SK-N-SH (cell line): ENCODE data around the gene TM9SF4. TPM values are rescaled to one million over a fixed set of nuclear protein-coding genes. Genes with fewer than 3 reads are reported as not detected.
A peak's percentile ranks its signal among the peaks of the same experiment; 100 is the strongest.

Experiments used
- CTCF ChIA-PET: fragments of 300-600, 350-600 bp; formaldehyde crosslinking; extraction: SDS; loops from one replicate; lab custom pipeline; 2021; lab: Yijun Ruan, JAX
- POLR2A ChIA-PET: fragments of 350-600 bp; sonication (Branson Sonifier 250); formaldehyde crosslinking; extraction: SDS; loops from one replicate; lab custom pipeline; 2020; ENCODE audit warnings: antibody characterized with exemption, inconsistent platforms; lab: Yijun Ruan, JAX
- DNase-seq: peaks from one replicate; pipeline ENCODE4 v3.0.0; 2012
- H2AFZ ChIP-seq: fragments of 200-600 bp; sonication (generic); 2 replicates; pipeline ENCODE4 v1.8.1; 2016; ENCODE audit warnings: antibody characterized with exemption, mild to moderate bottlenecking, low read depth
- H3F3A ChIP-seq: fragments of 200-600 bp; sonication (generic); replicated peaks from 2 replicates; pipeline ENCODE3; 2016; ENCODE audit warnings: antibody characterized with exemption, mild to moderate bottlenecking; ENCODE audit not compliant: insufficient read depth
- H3K27ac ChIP-seq, 2 experiments: fragments of 200-500 bp in 1 of 2; fragments of 200-600 bp in 1 of 2; sonication (Bioruptor generic) in 1 of 2; sonication (generic), shearing (Covaris generic) in 1 of 2; 2 replicates each; pipeline versions ENCODE4 v1.5.1 to v1.6.1; 2014 to 2016; ENCODE audit warnings: low read depth in 2 of 2, inconsistent platforms in 1 of 2, low read length in 1 of 2, mild to moderate bottlenecking in 1 of 2, mixed read lengths in 1 of 2
- H3K27me3 ChIP-seq: fragments of 200-600 bp; sonication (generic), shearing (Covaris generic); 2 replicates; pipeline ENCODE4 v1.6.1; 2016; ENCODE audit warnings: mixed run types; ENCODE audit not compliant: insufficient read depth
- H3K36me3 ChIP-seq, 2 experiments: fragments of 200-500 bp in 1 of 2; fragments of 200-600 bp in 1 of 2; sonication (Bioruptor generic) in 1 of 2; sonication (generic) in 1 of 2; replicated peaks in 1 of 2; 2 replicates each; pipeline versions ENCODE3 to v1.5.1; 2014 to 2016; ENCODE audit warnings: low read length in 1 of 2, mild to moderate bottlenecking in 1 of 2; ENCODE audit not compliant: insufficient read depth in 2 of 2, control insufficient read depth in 1 of 2
- H3K4me1 ChIP-seq, 2 experiments: fragments of 200-500 bp in 1 of 2; fragments of 200-600 bp in 1 of 2; sonication (Bioruptor generic) in 1 of 2; sonication (generic), shearing (Covaris generic) in 1 of 2; 2 replicates each; pipeline versions ENCODE4 v1.5.1 to v1.6.1; 2014 to 2016; ENCODE audit warnings: low read depth in 1 of 2, low read length in 1 of 2, mixed run types in 1 of 2; ENCODE audit not compliant: insufficient read depth in 2 of 2, control insufficient read depth in 1 of 2
- H3K4me2 ChIP-seq: fragments of 200-600 bp; sonication (generic), shearing (Covaris generic); 2 replicates; pipeline ENCODE4 v1.6.1; 2017; ENCODE audit warnings: mixed run types
- H3K4me3 ChIP-seq, 2 experiments: fragments of 200-500 bp in 1 of 2; fragments of 200-600 bp in 1 of 2; sonication (Bioruptor generic) in 1 of 2; sonication (generic), shearing (Covaris generic) in 1 of 2; 2 replicates each; pipeline versions ENCODE4 v1.5.1 to v1.8.1; 2014 to 2016; ENCODE audit warnings: low read depth in 2 of 2, inconsistent platforms in 1 of 2, low read length in 1 of 2, mild to moderate bottlenecking in 1 of 2, mixed read lengths in 1 of 2, moderate library complexity in 1 of 2
- H3K79me2 ChIP-seq: fragments of 200-600 bp; sonication (generic); 2 replicates; pipeline ENCODE4 v1.8.1; 2017; ENCODE audit warnings: mild to moderate bottlenecking; ENCODE audit not compliant: insufficient read depth
- H3K9ac ChIP-seq: fragments of 200-600 bp; sonication (generic); 2 replicates; pipeline ENCODE4 v1.6.1; 2017; ENCODE audit warnings: mixed run types
- H3K9me2 ChIP-seq: fragments of 200-600 bp; sonication (generic); 2 replicates; pipeline ENCODE4 v1.6.1; 2017; ENCODE audit warnings: mixed run types
- H3K9me3 ChIP-seq: fragments of 200-600 bp; sonication (generic); 2 replicates; pipeline ENCODE4 v1.6.1; 2017; ENCODE audit warnings: mixed run types, mild to moderate bottlenecking, moderate library complexity
- H4K20me1 ChIP-seq: fragments of 200-600 bp; sonication (generic); 2 replicates; pipeline ENCODE4 v1.6.1; 2017; ENCODE audit warnings: mild to moderate bottlenecking, mixed run types; ENCODE audit not compliant: insufficient read depth
- CHD2 ChIP-seq: fragments of 150-350 bp; IDR thresholded peaks from 2 replicates; pipeline ENCODE4 v1.6.1; 2018; ENCODE audit warnings: low read length; ENCODE audit not compliant: partially characterized antibody
- ELF1 ChIP-seq: IDR thresholded peaks from 2 replicates; pipeline ENCODE4 v1.4.0; 2012
- EP300 ChIP-seq, 2 experiments: IDR thresholded peaks; 2 replicates each; pipeline versions ENCODE4 v1.4.0 to v1.6.1; 2012; ENCODE audit warnings: borderline replicate concordance in 1 of 2, low read depth in 1 of 2, low read length in 1 of 2
- FOXJ3 ChIP-seq: sonication (generic); formaldehyde crosslinking; IDR thresholded peaks from 2 replicates; pipeline ENCODE4 v1.5.1; 2020; ENCODE audit warnings: mild to moderate bottlenecking, missing genetic modification reagents
- FOXM1 ChIP-seq: IDR thresholded peaks from 2 replicates; pipeline ENCODE4 v1.4.0; 2012; ENCODE audit warnings: low read depth, mild to moderate bottlenecking
- MXI1 ChIP-seq: IDR thresholded peaks from 2 replicates; pipeline ENCODE4 v1.6.1; 2012; ENCODE audit warnings: mild to moderate bottlenecking, low read depth, low read length, improper control_type of control experiment
- NFIC ChIP-seq: IDR thresholded peaks from 2 replicates; pipeline ENCODE4 v1.4.0; 2012; ENCODE audit warnings: borderline replicate concordance
- RAD21 ChIP-seq: IDR thresholded peaks from 2 replicates; pipeline ENCODE4 v1.6.1; 2012; ENCODE audit warnings: mild to moderate bottlenecking, low read length
- RCOR1 ChIP-seq: fragments of 150-350 bp; IDR thresholded peaks from 2 replicates; pipeline ENCODE4 v1.6.1; 2017; ENCODE audit warnings: antibody characterized with exemption, low read length
- RFX5 ChIP-seq: IDR thresholded peaks from 2 replicates; pipeline ENCODE4 v1.6.1; 2012; ENCODE audit warnings: mild to moderate bottlenecking, improper control_type of control experiment, low read length
- RXRA ChIP-seq: IDR thresholded peaks from 2 replicates; pipeline ENCODE4 v1.4.0; 2012; ENCODE audit warnings: low read depth, mild to moderate bottlenecking, borderline replicate concordance
- SIN3A ChIP-seq: IDR thresholded peaks from 2 replicates; pipeline ENCODE4 v1.6.1; 2012; ENCODE audit warnings: low read depth, mild to moderate bottlenecking, low read length, moderate library complexity, borderline replicate concordance
- TAF1 ChIP-seq: IDR thresholded peaks from 2 replicates; pipeline ENCODE4 v1.6.1; 2012; ENCODE audit warnings: low read depth, mild to moderate bottlenecking, low read length, moderate library complexity, borderline replicate concordance
- TCF12 ChIP-seq: IDR thresholded peaks from 2 replicates; pipeline ENCODE4 v1.4.0; 2012
- YY1 ChIP-seq: IDR thresholded peaks from 2 replicates; pipeline ENCODE4 v1.4.0; 2012; ENCODE audit warnings: low read depth, mild to moderate bottlenecking
- WGBS: methylation state at CpG from one replicate; pipeline ENCODE4 v1.1.6; 2017; ENCODE audit warnings: low lambda C conversion rate; 5-methylcytosine and 5-hydroxymethylcytosine counted together
- polyA plus RNA-seq, 3 experiments: library from polyadenylated mRNA; depleted of rRNA; stranded (reverse); fragments of >200 nt; gene quantifications; 2 replicates each; pipeline ENCODE4 v1.2.3, GENCODE V29; 2012
- TF ChIP-seq, protein P1 (sequence below): IDR thresholded peaks from 2 replicates; pipeline ENCODE4 v1.4.0; 2012; ENCODE audit warnings: low read depth, borderline replicate concordance
- TF ChIP-seq, protein P2 (sequence below): fragments of 200-600 bp; sonication (generic); IDR thresholded peaks from 2 replicates; pipeline ENCODE4 v1.6.1; 2017; ENCODE audit warnings: antibody characterized with exemption, mild to moderate bottlenecking, moderate library complexity
- TF ChIP-seq, protein P3 (sequence below): IDR thresholded peaks from 2 replicates; pipeline ENCODE4 v1.4.0; 2012; ENCODE audit warnings: low read depth
- TF ChIP-seq, protein P4 (sequence below): fragments of 150-350 bp; IDR thresholded peaks from 2 replicates; pipeline ENCODE4 v1.6.1; 2016; ENCODE audit warnings: mild to moderate bottlenecking, low read depth, low read length
- TF ChIP-seq, protein P5 (sequence below): IDR thresholded peaks from 2 replicates; pipeline ENCODE4 v1.4.0; 2012; ENCODE audit warnings: low read depth, borderline replicate concordance
- TF ChIP-seq, protein P6 (sequence below): fragments of 150-350 bp; IDR thresholded peaks from 2 replicates; pipeline ENCODE4 v1.6.1; 2017; ENCODE audit warnings: antibody characterized with exemption, low read length, low read depth, borderline replicate concordance

Gene TM9SF4
- polyA plus RNA-seq, 1 of the 3 experiments (the other 2 are of a cell fraction), result 61.0 TPM

DNA sequence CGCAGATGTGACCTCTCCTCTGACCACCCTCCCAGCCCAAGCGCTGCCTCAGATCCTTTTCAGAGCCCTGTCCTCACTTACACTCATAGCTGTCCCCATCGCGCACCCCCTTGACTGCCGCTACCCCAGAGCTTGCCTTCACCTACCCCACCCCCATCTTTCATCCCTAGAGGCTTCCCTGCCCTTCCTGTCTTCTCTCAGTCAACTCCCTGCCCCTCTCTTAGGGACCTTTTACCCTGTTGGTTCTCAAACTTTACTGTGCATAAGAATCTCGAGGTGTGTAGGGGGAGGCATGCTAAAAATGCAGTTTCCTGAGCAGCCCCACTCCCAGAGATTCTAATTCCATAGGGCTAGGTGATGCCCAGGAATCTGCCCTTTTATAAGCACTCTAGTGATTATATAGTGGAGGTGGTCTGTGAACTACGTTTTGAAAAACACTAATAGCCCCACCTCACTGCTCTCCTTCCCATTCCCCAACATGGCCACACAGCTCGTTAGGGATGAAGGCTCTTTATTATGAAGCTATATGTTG is 725 bp downstream of the TM9SF4 start:
- H3K9me2 ChIP-seq, result no peaks in the 10 kb centered on the region
- peak overlapping the region; percentile 97 to 98; a peak in 3 of 4 replicates for H3K27ac ChIP-seq
- peaks cover 0 to under 1% of the 10 kb centered on the region in 2 experiments for H3K36me3 ChIP-seq
- no peaks in the 10 kb centered on the region for H3K27me3 ChIP-seq
- ChIA-PET POLR2A (interaction anchor here (0.6 to 1.4 kb wide), 4 partner anchors 19 to 340 kb away, joined by 3 read pairs; no protein-coding TSS in a partner anchor), CTCF (interaction anchor here (1.1 to 5.0 kb wide), 2 partner anchors 18 to 264 kb away, joined by 4 to 20 read pairs; no protein-coding TSS in a partner anchor)
- no peaks in the 10 kb centered on the region for H3F3A ChIP-seq
- H3K4me2 ChIP-seq, result peak overlapping the region; percentile 91
- no peak for DNase-seq
- 2% methylated on average over 8 of the region's 8 CpGs for WGBS
- no peak for TF ChIP-seq NFIC
- TF ChIP-seq, protein P1, sequence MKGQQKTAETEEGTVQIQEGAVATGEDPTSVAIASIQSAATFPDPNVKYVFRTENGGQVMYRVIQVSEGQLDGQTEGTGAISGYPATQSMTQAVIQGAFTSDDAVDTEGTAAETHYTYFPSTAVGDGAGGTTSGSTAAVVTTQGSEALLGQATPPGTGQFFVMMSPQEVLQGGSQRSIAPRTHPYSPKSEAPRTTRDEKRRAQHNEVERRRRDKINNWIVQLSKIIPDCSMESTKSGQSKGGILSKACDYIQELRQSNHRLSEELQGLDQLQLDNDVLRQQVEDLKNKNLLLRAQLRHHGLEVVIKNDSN, result no peak
- TF ChIP-seq, protein P2, sequence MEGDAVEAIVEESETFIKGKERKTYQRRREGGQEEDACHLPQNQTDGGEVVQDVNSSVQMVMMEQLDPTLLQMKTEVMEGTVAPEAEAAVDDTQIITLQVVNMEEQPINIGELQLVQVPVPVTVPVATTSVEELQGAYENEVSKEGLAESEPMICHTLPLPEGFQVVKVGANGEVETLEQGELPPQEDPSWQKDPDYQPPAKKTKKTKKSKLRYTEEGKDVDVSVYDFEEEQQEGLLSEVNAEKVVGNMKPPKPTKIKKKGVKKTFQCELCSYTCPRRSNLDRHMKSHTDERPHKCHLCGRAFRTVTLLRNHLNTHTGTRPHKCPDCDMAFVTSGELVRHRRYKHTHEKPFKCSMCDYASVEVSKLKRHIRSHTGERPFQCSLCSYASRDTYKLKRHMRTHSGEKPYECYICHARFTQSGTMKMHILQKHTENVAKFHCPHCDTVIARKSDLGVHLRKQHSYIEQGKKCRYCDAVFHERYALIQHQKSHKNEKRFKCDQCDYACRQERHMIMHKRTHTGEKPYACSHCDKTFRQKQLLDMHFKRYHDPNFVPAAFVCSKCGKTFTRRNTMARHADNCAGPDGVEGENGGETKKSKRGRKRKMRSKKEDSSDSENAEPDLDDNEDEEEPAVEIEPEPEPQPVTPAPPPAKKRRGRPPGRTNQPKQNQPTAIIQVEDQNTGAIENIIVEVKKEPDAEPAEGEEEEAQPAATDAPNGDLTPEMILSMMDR, result no peak
- no peak for TF ChIP-seq RFX5
- TF ChIP-seq YY1, result no peak
- no peak for TF ChIP-seq FOXM1
- TF ChIP-seq FOXJ3 (CRISPR knock-in tag), result no peak
- no peak for TF ChIP-seq RXRA
- no peak for TF ChIP-seq SIN3A
- TF ChIP-seq ELF1, result no peak
- TF ChIP-seq MXI1, result no peak
- H3K4me3 ChIP-seq, result peak overlapping the region; percentile 82 to 84
- peaks cover 37% of the 10 kb centered on the region for H4K20me1 ChIP-seq
- H3K79me2 ChIP-seq, result peaks cover 57% of the 10 kb centered on the region
- no peaks in the 10 kb centered on the region for H3K9me3 ChIP-seq
- H3K4me1 ChIP-seq, result peaks cover 5 to 20% of the 10 kb centered on the region in 2 experiments; a peak in 3 of 4 replicates
- H2AFZ ChIP-seq, result peak overlapping the region; percentile 89; the same call in 1 of the 2 replicates
- peak overlapping the region; percentile 99 for H3K9ac ChIP-seq

DNA sequence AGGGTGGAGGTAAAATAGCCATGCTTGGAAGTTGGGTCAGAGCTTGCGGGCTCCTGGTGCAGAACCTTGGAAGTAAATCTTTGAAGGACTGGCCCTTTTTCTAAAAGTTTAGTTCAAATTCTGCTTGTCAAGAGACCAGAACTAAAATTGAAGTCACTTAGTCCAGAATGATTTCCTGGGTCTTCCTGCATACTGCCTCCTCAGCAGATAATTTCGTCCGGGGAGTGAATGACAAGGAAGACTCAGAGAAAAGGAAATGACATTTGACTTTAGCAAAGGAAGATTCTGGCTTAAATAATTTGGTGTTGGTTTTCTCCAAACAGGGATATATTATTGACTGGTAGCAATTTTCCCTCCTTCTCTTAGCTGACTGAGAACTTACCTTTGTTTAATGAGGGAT is 1.2 kb downstream of the TM9SF4 start:
- peak overlapping the region; percentile 82 to 84 for H3K4me3 ChIP-seq
- H3K9me2 ChIP-seq, result no peaks in the 10 kb centered on the region
- 91% methylated on average over 3 of the region's 3 CpGs for WGBS
- H3K9me3 ChIP-seq, result no peaks in the 10 kb centered on the region
- peak overlapping the region; percentile 91 for H3K4me2 ChIP-seq
- CTCF ChIA-PET, result interaction anchor here (1.1 to 1.5 kb wide), 2 partner anchors 18 to 264 kb away, joined by 3 to 4 read pairs; no protein-coding TSS in a partner anchor
- peaks cover 61% of the 10 kb centered on the region for H3K79me2 ChIP-seq
- H3K36me3 ChIP-seq, result peaks cover 0 to 3% of the 10 kb centered on the region in 2 experiments
- H3F3A ChIP-seq, result no peaks in the 10 kb centered on the region
- no peak overlapping the region; a peak in 1 of 4 replicates for H3K27ac ChIP-seq
- H4K20me1 ChIP-seq, result peaks cover 41% of the 10 kb centered on the region
- POLR2A ChIA-PET, result interaction anchor here (0.6 to 1.4 kb wide), 3 partner anchors 19 to 258 kb away, joined by 3 read pairs; no protein-coding TSS in a partner anchor
- H3K27me3 ChIP-seq, result no peaks in the 10 kb centered on the region
- peaks cover 5 to 21% of the 10 kb centered on the region in 2 experiments; a peak in 3 of 4 replicates for H3K4me1 ChIP-seq
- peak overlapping the region; percentile 99; the same call in 1 of the 2 replicates for H3K9ac ChIP-seq
- DNase-seq, result no peak
- H2AFZ ChIP-seq, result no peak overlapping the region
- TF ChIP-seq RAD21 (no peak), EP300 (IDR thresholded peaks at IDR 0.05; ENCODE audit: borderline replicate concordance in 1 of 2, low read depth in 1 of 2, low read length in 1 of 2) (no peak), RCOR1 (no peak), TCF12 (no peak), CHD2 (no peak), TAF1 (no peak), RXRA (no peak)
- TF ChIP-seq, protein P3, sequence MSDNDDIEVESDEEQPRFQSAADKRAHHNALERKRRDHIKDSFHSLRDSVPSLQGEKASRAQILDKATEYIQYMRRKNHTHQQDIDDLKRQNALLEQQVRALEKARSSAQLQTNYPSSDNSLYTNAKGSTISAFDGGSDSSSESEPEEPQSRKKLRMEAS, result no peak
- TF ChIP-seq, protein P4, sequence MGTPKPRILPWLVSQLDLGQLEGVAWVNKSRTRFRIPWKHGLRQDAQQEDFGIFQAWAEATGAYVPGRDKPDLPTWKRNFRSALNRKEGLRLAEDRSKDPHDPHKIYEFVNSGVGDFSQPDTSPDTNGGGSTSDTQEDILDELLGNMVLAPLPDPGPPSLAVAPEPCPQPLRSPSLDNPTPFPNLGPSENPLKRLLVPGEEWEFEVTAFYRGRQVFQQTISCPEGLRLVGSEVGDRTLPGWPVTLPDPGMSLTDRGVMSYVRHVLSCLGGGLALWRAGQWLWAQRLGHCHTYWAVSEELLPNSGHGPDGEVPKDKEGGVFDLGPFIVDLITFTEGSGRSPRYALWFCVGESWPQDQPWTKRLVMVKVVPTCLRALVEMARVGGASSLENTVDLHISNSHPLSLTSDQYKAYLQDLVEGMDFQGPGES, result no peak
- TF ChIP-seq, protein P5, sequence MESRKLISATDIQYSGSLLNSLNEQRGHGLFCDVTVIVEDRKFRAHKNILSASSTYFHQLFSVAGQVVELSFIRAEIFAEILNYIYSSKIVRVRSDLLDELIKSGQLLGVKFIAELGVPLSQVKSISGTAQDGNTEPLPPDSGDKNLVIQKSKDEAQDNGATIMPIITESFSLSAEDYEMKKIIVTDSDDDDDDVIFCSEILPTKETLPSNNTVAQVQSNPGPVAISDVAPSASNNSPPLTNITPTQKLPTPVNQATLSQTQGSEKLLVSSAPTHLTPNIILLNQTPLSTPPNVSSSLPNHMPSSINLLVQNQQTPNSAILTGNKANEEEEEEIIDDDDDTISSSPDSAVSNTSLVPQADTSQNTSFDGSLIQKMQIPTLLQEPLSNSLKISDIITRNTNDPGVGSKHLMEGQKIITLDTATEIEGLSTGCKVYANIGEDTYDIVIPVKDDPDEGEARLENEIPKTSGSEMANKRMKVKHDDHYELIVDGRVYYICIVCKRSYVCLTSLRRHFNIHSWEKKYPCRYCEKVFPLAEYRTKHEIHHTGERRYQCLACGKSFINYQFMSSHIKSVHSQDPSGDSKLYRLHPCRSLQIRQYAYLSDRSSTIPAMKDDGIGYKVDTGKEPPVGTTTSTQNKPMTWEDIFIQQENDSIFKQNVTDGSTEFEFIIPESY, result no peak
- TF ChIP-seq, protein P6, sequence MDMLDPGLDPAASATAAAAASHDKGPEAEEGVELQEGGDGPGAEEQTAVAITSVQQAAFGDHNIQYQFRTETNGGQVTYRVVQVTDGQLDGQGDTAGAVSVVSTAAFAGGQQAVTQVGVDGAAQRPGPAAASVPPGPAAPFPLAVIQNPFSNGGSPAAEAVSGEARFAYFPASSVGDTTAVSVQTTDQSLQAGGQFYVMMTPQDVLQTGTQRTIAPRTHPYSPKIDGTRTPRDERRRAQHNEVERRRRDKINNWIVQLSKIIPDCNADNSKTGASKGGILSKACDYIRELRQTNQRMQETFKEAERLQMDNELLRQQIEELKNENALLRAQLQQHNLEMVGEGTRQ, result no peak
